PFSK-1 (cell line): ENCODE data around the gene RLN3.

Experiments used
- FOXP2 ChIP-seq: optimal IDR thresholded peaks from 2 replicates; pipeline ENCODE3; 2011; ENCODE audit warnings: borderline replicate concordance, control low read depth, inconsistent platforms; ENCODE audit not compliant: insufficient read depth; ENCODE audit errors: extremely low read length, extremely low read depth
- POLR2AphosphoS5 ChIP-seq: IDR thresholded peaks from 2 replicates; pipeline ENCODE4 v1.6.1; 2012; ENCODE audit warnings: low read depth, mild to moderate bottlenecking, control low read depth, low read length, moderate library complexity
- SIN3A ChIP-seq: IDR thresholded peaks from 2 replicates; pipeline ENCODE4 v1.6.1; 2012; ENCODE audit warnings: mild to moderate bottlenecking, low read length, moderate library complexity, borderline replicate concordance; ENCODE audit not compliant: insufficient read depth
- TAF1 ChIP-seq: IDR thresholded peaks from 2 replicates; pipeline ENCODE4 v1.6.1; 2012; ENCODE audit warnings: low read length, control low read depth, borderline replicate concordance; ENCODE audit not compliant: insufficient read depth
- TF ChIP-seq, protein P1 (sequence below), 2 experiments: IDR thresholded peaks; 2 replicates each; pipeline versions ENCODE4 v1.6.1 to v1.8.0; 2011 to 2012; ENCODE audit warnings: low read depth in 2 of 2, low read length in 2 of 2, control low read depth in 1 of 2, inconsistent platforms in 1 of 2, mild to moderate bottlenecking in 1 of 2, moderate library complexity in 1 of 2; ENCODE audit not compliant: insufficient read depth in 1 of 2

The RLN3 gene

GRCh38 chr19:14056741-14057356, 28.9 kb downstream of the RLN3 start:
- no peak for TF ChIP-seq FOXP2
- TF ChIP-seq SIN3A, result no peak
- TF ChIP-seq, protein P1, sequence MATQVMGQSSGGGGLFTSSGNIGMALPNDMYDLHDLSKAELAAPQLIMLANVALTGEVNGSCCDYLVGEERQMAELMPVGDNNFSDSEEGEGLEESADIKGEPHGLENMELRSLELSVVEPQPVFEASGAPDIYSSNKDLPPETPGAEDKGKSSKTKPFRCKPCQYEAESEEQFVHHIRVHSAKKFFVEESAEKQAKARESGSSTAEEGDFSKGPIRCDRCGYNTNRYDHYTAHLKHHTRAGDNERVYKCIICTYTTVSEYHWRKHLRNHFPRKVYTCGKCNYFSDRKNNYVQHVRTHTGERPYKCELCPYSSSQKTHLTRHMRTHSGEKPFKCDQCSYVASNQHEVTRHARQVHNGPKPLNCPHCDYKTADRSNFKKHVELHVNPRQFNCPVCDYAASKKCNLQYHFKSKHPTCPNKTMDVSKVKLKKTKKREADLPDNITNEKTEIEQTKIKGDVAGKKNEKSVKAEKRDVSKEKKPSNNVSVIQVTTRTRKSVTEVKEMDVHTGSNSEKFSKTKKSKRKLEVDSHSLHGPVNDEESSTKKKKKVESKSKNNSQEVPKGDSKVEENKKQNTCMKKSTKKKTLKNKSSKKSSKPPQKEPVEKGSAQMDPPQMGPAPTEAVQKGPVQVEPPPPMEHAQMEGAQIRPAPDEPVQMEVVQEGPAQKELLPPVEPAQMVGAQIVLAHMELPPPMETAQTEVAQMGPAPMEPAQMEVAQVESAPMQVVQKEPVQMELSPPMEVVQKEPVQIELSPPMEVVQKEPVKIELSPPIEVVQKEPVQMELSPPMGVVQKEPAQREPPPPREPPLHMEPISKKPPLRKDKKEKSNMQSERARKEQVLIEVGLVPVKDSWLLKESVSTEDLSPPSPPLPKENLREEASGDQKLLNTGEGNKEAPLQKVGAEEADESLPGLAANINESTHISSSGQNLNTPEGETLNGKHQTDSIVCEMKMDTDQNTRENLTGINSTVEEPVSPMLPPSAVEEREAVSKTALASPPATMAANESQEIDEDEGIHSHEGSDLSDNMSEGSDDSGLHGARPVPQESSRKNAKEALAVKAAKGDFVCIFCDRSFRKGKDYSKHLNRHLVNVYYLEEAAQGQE (IDR thresholded peaks at IDR 0.05; ENCODE audit: insufficient read depth in 1 of 2, low read depth in 2 of 2, low read length in 2 of 2), result no peak
- no peak for TF ChIP-seq TAF1
- no peak for TF ChIP-seq POLR2AphosphoS5

DNA sequence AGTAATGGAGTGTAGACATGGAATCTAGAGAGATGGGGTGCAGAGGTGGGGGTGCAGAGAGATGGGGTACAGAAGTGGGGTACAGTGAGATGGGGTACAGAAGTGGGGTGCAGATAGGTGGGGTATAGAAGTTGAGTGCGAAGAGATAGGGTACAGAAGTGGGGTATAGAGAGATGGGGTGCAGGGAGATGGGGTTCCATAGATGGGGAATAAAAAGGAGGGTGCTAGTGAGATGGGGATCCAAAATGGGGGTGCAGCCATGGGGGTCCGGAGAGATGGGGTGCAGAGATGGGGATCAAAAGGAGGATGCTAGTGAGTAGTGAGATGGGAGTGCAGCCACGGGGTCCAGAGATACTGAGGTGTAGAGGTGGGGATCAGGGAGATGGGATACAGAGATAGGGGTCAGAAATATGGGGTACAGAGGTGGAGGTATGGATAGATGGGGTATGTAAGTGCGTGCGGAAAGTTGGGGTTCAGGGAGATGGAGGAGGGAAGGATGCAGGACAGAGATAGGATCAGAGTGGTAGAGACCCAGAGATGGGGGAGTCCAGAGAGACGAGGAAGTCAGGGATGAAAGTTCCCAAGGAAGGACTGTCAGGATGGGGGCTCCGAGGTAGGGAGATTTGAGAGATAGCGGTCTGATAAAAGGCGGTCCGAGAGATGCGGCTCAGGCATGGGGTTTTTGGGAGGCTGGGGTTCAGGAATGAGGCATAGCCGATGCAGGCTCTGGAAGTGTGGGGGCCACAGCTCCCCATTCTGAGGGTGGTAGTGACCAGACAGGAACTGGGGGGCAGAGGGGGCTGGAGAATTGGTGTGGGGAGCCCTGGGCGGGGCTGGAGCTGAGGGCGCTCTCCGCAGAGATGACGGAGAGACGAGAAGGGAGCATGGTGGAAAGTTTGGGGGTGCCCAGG, 30.5 kb downstream of the RLN3 start:
- no peak for TF ChIP-seq SIN3A
- TF ChIP-seq TAF1, result no peak
- TF ChIP-seq POLR2AphosphoS5, result no peak
- TF ChIP-seq FOXP2, result no peak
- TF ChIP-seq, protein P1 (IDR thresholded peaks at IDR 0.05; ENCODE audit: insufficient read depth in 1 of 2, low read depth in 2 of 2, low read length in 2 of 2), result no peak

GRCh38 chr19:14059093-14059480, 31.1 kb downstream of the RLN3 start:
- TF ChIP-seq TAF1, result no peak
- no peak for TF ChIP-seq POLR2AphosphoS5
- no peak for TF ChIP-seq FOXP2
- TF ChIP-seq, protein P1 (IDR thresholded peaks at IDR 0.05; ENCODE audit: insufficient read depth in 1 of 2, low read depth in 2 of 2, low read length in 2 of 2), result no peak
- no peak for TF ChIP-seq SIN3A

DNA sequence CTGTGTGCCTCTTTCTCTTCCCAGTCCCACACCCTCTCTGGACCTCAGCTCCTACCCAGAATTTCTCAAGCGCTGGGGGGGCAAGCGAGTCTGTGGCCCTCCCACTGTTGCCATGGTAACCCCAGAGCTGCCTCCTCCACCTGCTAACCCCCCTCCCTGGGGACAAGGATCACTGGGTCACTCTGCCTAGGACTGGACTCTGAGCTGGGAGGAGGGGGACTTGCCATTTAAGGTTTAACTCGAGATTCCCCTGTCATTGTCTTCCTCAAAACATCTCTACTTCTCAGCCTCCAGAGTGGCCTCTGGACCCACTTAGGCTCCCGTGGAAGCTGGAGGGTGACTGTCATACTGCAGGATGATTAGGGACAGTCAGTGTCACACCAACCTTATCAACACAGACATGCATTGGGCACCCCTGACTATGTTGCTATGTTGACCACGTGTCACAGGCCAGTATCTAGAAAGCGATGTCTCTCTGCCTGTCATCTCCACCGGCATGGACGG, 31.8 kb downstream of the RLN3 start:
- TF ChIP-seq SIN3A (no peak), TAF1 (no peak), POLR2AphosphoS5 (no peak), FOXP2 (no peak)
- TF ChIP-seq, protein P1 (IDR thresholded peaks at IDR 0.05; ENCODE audit: insufficient read depth in 1 of 2, low read depth in 2 of 2, low read length in 2 of 2), result no peak
